ENCODE results near the gene FUT7. TPM values are rescaled to one million over a fixed set of nuclear protein-coding genes. Genes with fewer than 3 reads are reported as not detected.
"Not testable (repeated sequence)": the region's sequence is repeated elsewhere in the genome, so short reads cannot be mapped to it uniquely, and the experiment has no call there.

FUT7 gene
- total and polyA plus RNA-seq, 8 donors = 0.08 to 2.9 (median 0.11) TPM; not detected in 3

GRCh38 chr9:137065336-137065967 lies 33.6 kb upstream of the FUT7 start:
- no peak overlapping the region for H3K4me3 ChIP-seq
- intact Hi-C loops (cut with DNase I) = loop anchor here in 1 of 2 donors (10.0 kb wide), 1 partner anchor 281 kb away; no protein-coding TSS in a partner anchor
- no peak for DNase-seq
- H3K9me3 ChIP-seq = no peaks in the 10 kb centered on the region
- ATAC-seq = no peak
- H3K27ac ChIP-seq = no peak overlapping the region
- H3K27me3 ChIP-seq = peaks cover 0 to 21% of the 10 kb centered on the region in 2 donors
- H3K4me1 ChIP-seq = peaks cover 5 to 22% of the 10 kb centered on the region in 2 donors
- no peak for TF ChIP-seq CTCF (IDR thresholded peaks at IDR 0.05)
- H3K36me3 ChIP-seq = no peaks in the 10 kb centered on the region

GRCh38 chr9:137064880-137065164 lies 32.9 kb upstream of the FUT7 start:
- ATAC-seq (no peak), DNase-seq (no peak)
- Histone ChIP-seq H3K9me3 (no peaks in the 10 kb centered on the region), H3K27ac (no peak overlapping the region), H3K36me3 (no peaks in the 10 kb centered on the region), H3K4me3 (no peak overlapping the region), H3K27me3 (peaks cover 0 to 17% of the 10 kb centered on the region in 2 donors), H3K4me1 (peaks cover 5 to 16% of the 10 kb centered on the region in 2 donors)
- no peak for TF ChIP-seq CTCF (IDR thresholded peaks at IDR 0.05)
- intact Hi-C loops (cut with DNase I) = loop anchor here in 1 of 2 donors (10.0 kb wide), 1 partner anchor 280 kb away; no protein-coding TSS in a partner anchor

GRCh38 chr9:137064027-137064879 lies 32.4 kb upstream of the FUT7 start:
- Histone ChIP-seq H3K4me1 (peaks cover under 1 to 11% of the 10 kb centered on the region in 2 donors), H3K36me3 (no peaks in the 10 kb centered on the region), H3K27me3 (peaks cover 0 to 11% of the 10 kb centered on the region in 2 donors), H3K9me3 (no peaks in the 10 kb centered on the region), H3K27ac (no peak overlapping the region), H3K4me3 (no peak overlapping the region)
- peak; percentile 95 to 97 for TF ChIP-seq CTCF (IDR thresholded peaks at IDR 0.05)
- DNase-seq (peak in 2 of 4 donors; percentile 61 to 95), ATAC-seq (peak; percentile 80)
- intact Hi-C loops (cut with DNase I) = loop anchor here in 1 of 2 donors (10.0 kb wide), 1 partner anchor 279 kb away; no protein-coding TSS in a partner anchor

GRCh38 chr9:137063311-137064026 lies 31.6 kb upstream of the FUT7 start:
- Histone ChIP-seq H3K4me3 (no peak overlapping the region), H3K36me3 (no peaks in the 10 kb centered on the region), H3K4me1 (peaks cover 0 to 7% of the 10 kb centered on the region in 2 donors), H3K27ac (no peak overlapping the region), H3K9me3 (no peaks in the 10 kb centered on the region), H3K27me3 (peaks cover 0 to 3% of the 10 kb centered on the region in 2 donors)
- intact Hi-C loops (cut with DNase I) = loop anchor here in 1 of 2 donors (10.0 kb wide), 1 partner anchor 279 kb away; no protein-coding TSS in a partner anchor
- no peak for TF ChIP-seq CTCF (IDR thresholded peaks at IDR 0.05)
- DNase-seq = no peak
- no peak for ATAC-seq

- H3K36me3 ChIP-seq, H3K4me3 ChIP-seq, H3K9me3 ChIP-seq, H3K4me1 ChIP-seq, DNase-seq, H3K27me3 ChIP-seq, ATAC-seq, H3K27ac ChIP-seq: not testable (repeated sequence)
- intact Hi-C loops (cut with DNase I) = loop anchor here in 1 of 2 donors (10.0 kb wide), 1 partner anchor 278 kb away; no protein-coding TSS in a partner anchor
Measured at GRCh38 chr9:137062798-137063197, 30.9 kb upstream of the FUT7 start.

All from left lung (tissue), 10 donors.